Keratinocyte (primary cell): ENCODE results near the gene RIN3. TPM values are rescaled to one million over a fixed set of nuclear protein-coding genes. Genes with fewer than 3 reads are reported as not detected.

Experiments used
- DNase-seq: peaks from one replicate; pipeline ENCODE4 v3.0.0-alpha.2; 2011; ENCODE audit warnings: low read depth, missing footprints, low spot score
- FAIRE-seq: peaks from 2 replicates; lab custom pipeline; 2011; peaks lifted over from hg19 to GRCh38; lab: Jason Lieb, UNC
- H2AFZ ChIP-seq: 2 replicates; pipeline ENCODE4 v1.6.0; 2012; ENCODE audit warnings: low read length, control low read depth, inconsistent platforms; ENCODE audit not compliant: control insufficient read depth
- H3K27ac ChIP-seq: 2 replicates; pipeline ENCODE4 v1.5.1; 2011; ENCODE audit warnings: low read length; ENCODE audit not compliant: control insufficient read depth, insufficient read depth
- H3K27me3 ChIP-seq: 3 replicates; pipeline ENCODE4 v1.6.0; 2011; ENCODE audit warnings: low read length; ENCODE audit not compliant: control insufficient read depth, insufficient read depth; ENCODE audit errors: extremely low read depth
- H3K36me3 ChIP-seq, 2 experiments: 2 replicates in 1 of 2; 3 replicates in 1 of 2; pipeline ENCODE4 v1.5.1; 2011; ENCODE audit warnings: low read length in 2 of 2, mild to moderate bottlenecking in 1 of 2; ENCODE audit not compliant: control insufficient read depth in 2 of 2, insufficient read depth in 2 of 2; ENCODE audit errors: extremely low read depth in 1 of 2
- H3K4me1 ChIP-seq: 3 replicates; pipeline ENCODE4 v1.5.1; 2011; ENCODE audit warnings: low read length; ENCODE audit not compliant: control insufficient read depth, insufficient read depth; ENCODE audit errors: extremely low read depth
- H3K4me2 ChIP-seq: 3 replicates; pipeline ENCODE4 v1.6.0; 2011; ENCODE audit warnings: low read depth, low read length; ENCODE audit not compliant: control insufficient read depth, insufficient read depth; ENCODE audit errors: extremely low read depth
- H3K4me3 ChIP-seq, 3 experiments: fragments of 200-600 bp in 1 of 3; sonication (generic) in 1 of 3; 2 replicates in 2 of 3; 3 replicates in 1 of 3; pipeline ENCODE4 v1.5.1; 2011 to 2016; ENCODE audit warnings: low read length in 3 of 3, mild to moderate bottlenecking in 3 of 3, control low read depth in 2 of 3, inconsistent platforms in 1 of 3, low read depth in 1 of 3, mixed read lengths in 1 of 3, mixed run types in 1 of 3, moderate library complexity in 1 of 3; ENCODE audit not compliant: control insufficient read depth in 2 of 3, insufficient read depth in 2 of 3; ENCODE audit errors: extremely low read depth in 1 of 3
- H3K79me2 ChIP-seq: 2 replicates; pipeline ENCODE4 v1.6.0; 2012; ENCODE audit warnings: low read length; ENCODE audit not compliant: control insufficient read depth, insufficient read depth
- H3K9ac ChIP-seq: 3 replicates; pipeline ENCODE4 v1.6.0; 2011; ENCODE audit warnings: low read length; ENCODE audit not compliant: control insufficient read depth, insufficient read depth; ENCODE audit errors: extremely low read depth
- H3K9me1 ChIP-seq: 3 replicates; pipeline ENCODE4 v1.6.0; 2011; ENCODE audit warnings: low read length; ENCODE audit not compliant: control insufficient read depth, insufficient read depth; ENCODE audit errors: extremely low read depth
- H3K9me3 ChIP-seq: 2 replicates; pipeline ENCODE4 v1.5.1; 2012; ENCODE audit warnings: low read depth, low read length; ENCODE audit not compliant: control insufficient read depth
- H4K20me1 ChIP-seq: 3 replicates; pipeline ENCODE4 v1.6.0; 2011; ENCODE audit warnings: low read length; ENCODE audit not compliant: control insufficient read depth, insufficient read depth; ENCODE audit errors: extremely low read depth
- EZH2 ChIP-seq: IDR thresholded peaks from one replicate; pipeline ENCODE4 v1.6.1; 2012; ENCODE audit warnings: inconsistent platforms, mild to moderate bottlenecking, low read length, moderate library complexity
- dilution Hi-C: fragments of 300-500 bp; cut with MboI; formaldehyde crosslinking; loops from one replicate; pipeline ENCODE4 v1.7.0; 2020; ENCODE audit warnings: low sequenced_read_pairs; ENCODE audit not compliant: extremely low pct_ligation_motif_present
- polyA plus RNA-seq, 5 experiments: library from polyadenylated mRNA; depleted of rRNA in 3 of 5; stranded (reverse) in 3 of 5; stranded (forward) in 1 of 5; unstranded in 1 of 5; fragments of >200 nt; gene quantifications; 1 replicate in 1 of 5; 2 replicates in 3 of 5; 3 replicates in 1 of 5; pipeline versions ENCODE4 v1.2.1 to v1.2.3, GENCODE V29; 2011 to 2012; ENCODE audit warnings: missing spikeins in 2 of 5, low read depth in 1 of 5, low replicate concordance in 1 of 5
- TF ChIP-seq, protein P1 (sequence below), 3 experiments: IDR thresholded peaks in 1 of 3; conservative IDR thresholded peaks in 1 of 3; optimal IDR thresholded peaks in 1 of 3; 2 replicates in 2 of 3; 3 replicates in 1 of 3; pipeline versions ENCODE3 to v1.5.1; 2011; ENCODE audit warnings: low read length in 3 of 3, mild to moderate bottlenecking in 3 of 3, moderate library complexity in 2 of 3, control low read depth in 1 of 3, inconsistent platforms in 1 of 3; ENCODE audit not compliant: insufficient read depth in 2 of 3; ENCODE audit errors: extremely low read depth in 1 of 3

Gene RIN3
- polyA plus RNA-seq, 1 donor (not counting 4 experiments of a cell fraction or from before 2014, with no cell fraction given) = 1.2 TPM

- DNase-seq = no peak
- no peaks in the 10 kb centered on the region for H3K9me1 ChIP-seq
- peaks cover 2% of the 10 kb centered on the region for H3K9me3 ChIP-seq
- no peak overlapping the region for H3K27ac ChIP-seq
- H3K4me2 ChIP-seq = no peak overlapping the region
- no peak overlapping the region for H3K9ac ChIP-seq
- H3K4me1 ChIP-seq = peaks cover 18% of the 10 kb centered on the region
- peaks cover 1 to 7% of the 10 kb centered on the region in 2 experiments for H3K36me3 ChIP-seq
- H2AFZ ChIP-seq = no peak overlapping the region
- FAIRE-seq = no peak
- H3K4me3 ChIP-seq = no peak overlapping the region
- peaks cover 3% of the 10 kb centered on the region for H4K20me1 ChIP-seq
- TF ChIP-seq, protein P1, sequence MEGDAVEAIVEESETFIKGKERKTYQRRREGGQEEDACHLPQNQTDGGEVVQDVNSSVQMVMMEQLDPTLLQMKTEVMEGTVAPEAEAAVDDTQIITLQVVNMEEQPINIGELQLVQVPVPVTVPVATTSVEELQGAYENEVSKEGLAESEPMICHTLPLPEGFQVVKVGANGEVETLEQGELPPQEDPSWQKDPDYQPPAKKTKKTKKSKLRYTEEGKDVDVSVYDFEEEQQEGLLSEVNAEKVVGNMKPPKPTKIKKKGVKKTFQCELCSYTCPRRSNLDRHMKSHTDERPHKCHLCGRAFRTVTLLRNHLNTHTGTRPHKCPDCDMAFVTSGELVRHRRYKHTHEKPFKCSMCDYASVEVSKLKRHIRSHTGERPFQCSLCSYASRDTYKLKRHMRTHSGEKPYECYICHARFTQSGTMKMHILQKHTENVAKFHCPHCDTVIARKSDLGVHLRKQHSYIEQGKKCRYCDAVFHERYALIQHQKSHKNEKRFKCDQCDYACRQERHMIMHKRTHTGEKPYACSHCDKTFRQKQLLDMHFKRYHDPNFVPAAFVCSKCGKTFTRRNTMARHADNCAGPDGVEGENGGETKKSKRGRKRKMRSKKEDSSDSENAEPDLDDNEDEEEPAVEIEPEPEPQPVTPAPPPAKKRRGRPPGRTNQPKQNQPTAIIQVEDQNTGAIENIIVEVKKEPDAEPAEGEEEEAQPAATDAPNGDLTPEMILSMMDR (optimal IDR thresholded peaks at IDR 0.05 in 1 of 3, IDR thresholded peaks at IDR 0.05 in 1 of 3, conservative IDR thresholded peaks at IDR 0.05 in 1 of 3; ENCODE audit: extremely low read depth in 1 of 3, insufficient read depth in 2 of 3, low read length in 3 of 3) = no peak
- TF ChIP-seq EZH2 = no peak
- no peaks in the 10 kb centered on the region for H3K79me2 ChIP-seq
- dilution Hi-C loops = no loop called here
- H3K27me3 ChIP-seq = no peaks in the 10 kb centered on the region
Observed at GRCh38 chr14:92563359-92563758, 49.8 kb downstream of the RIN3 start.

DNA sequence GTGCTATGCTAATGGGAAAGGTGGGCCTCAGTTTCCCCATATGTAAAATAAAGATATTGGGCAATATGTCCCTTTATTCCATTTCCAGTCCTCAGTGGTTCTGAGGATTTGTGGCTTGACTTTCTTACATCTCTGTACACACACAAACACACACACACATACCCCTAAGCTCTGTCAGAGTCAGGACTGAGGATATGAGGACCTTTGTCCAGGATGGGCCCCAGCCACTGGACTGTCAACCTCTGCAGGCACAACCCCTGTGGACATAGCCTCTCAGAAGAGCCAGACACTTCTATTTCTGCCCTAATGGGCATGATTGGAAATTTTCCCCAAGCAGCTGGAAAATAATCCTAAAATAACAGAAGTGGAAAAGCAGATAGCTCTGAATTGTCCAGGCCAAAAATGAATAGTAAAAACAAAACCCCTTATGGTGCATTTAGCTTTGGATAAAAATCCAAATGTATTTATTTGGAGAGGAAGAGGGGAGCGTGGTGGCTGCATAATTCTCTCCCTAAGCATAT is 50.2 kb downstream of the RIN3 start:
- no peak for TF ChIP-seq EZH2
- TF ChIP-seq, protein P1 (optimal IDR thresholded peaks at IDR 0.05 in 1 of 3, IDR thresholded peaks at IDR 0.05 in 1 of 3, conservative IDR thresholded peaks at IDR 0.05 in 1 of 3; ENCODE audit: extremely low read depth in 1 of 3, insufficient read depth in 2 of 3, low read length in 3 of 3) = no peak
- no peak overlapping the region for H3K9ac ChIP-seq
- H3K27me3 ChIP-seq = no peaks in the 10 kb centered on the region
- no peaks in the 10 kb centered on the region for H3K79me2 ChIP-seq
- FAIRE-seq = peak; percentile 58
- no peak overlapping the region for H2AFZ ChIP-seq
- H3K4me2 ChIP-seq = no peak overlapping the region
- no peaks in the 10 kb centered on the region for H3K9me1 ChIP-seq
- peaks cover 2% of the 10 kb centered on the region for H3K9me3 ChIP-seq
- no peak for DNase-seq
- H3K36me3 ChIP-seq = peaks cover 3 to 7% of the 10 kb centered on the region in 2 experiments
- peaks cover 18% of the 10 kb centered on the region for H3K4me1 ChIP-seq
- no peak overlapping the region for H3K4me3 ChIP-seq
- dilution Hi-C loops = no loop called here
- H4K20me1 ChIP-seq = peaks cover 3% of the 10 kb centered on the region
- no peak overlapping the region for H3K27ac ChIP-seq
